OCI-LY1 (cell line): ENCODE measurements around the gene TSNAXIP1.

Experiments
- H2AFZ ChIP-seq: fragments of 200-600 bp; sonication (generic), shearing (Covaris generic); 2 replicates; pipeline ENCODE4 v1.6.0; 2014; ENCODE audit warnings: antibody characterized with exemption, mild to moderate bottlenecking, low read length
- H3F3A ChIP-seq: fragments of 200-600 bp; sonication (generic), shearing (Covaris generic); 2 replicates; pipeline ENCODE4 v1.6.0; 2014; ENCODE audit warnings: mild to moderate bottlenecking, antibody characterized with exemption, low read length, moderate library complexity; ENCODE audit not compliant: insufficient read depth
- H3K27ac ChIP-seq: fragments of 200-600 bp; sonication (generic); 2 replicates; pipeline ENCODE4 v1.5.1; 2014; ENCODE audit warnings: low read length, mixed run types, mild to moderate bottlenecking, low read depth; ENCODE audit not compliant: poor library complexity, severe bottlenecking
- H3K27me3 ChIP-seq: fragments of 200-600 bp; sonication (generic); 2 replicates; pipeline ENCODE4 v1.6.0; 2014; ENCODE audit warnings: antibody characterized with exemption, mild to moderate bottlenecking, low read length, moderate library complexity; ENCODE audit not compliant: insufficient read depth
- H3K36me3 ChIP-seq: fragments of 200-600 bp; sonication (generic); 2 replicates; pipeline ENCODE4 v1.6.1; 2014; ENCODE audit warnings: mild to moderate bottlenecking, antibody characterized with exemption, low read length, moderate library complexity, mixed read lengths; ENCODE audit not compliant: insufficient read depth
- H3K4me1 ChIP-seq: fragments of 200-600 bp; sonication (generic); 2 replicates; pipeline ENCODE4 v1.5.1; 2014; ENCODE audit warnings: mild to moderate bottlenecking, low read length, moderate library complexity; ENCODE audit not compliant: insufficient read depth, severe bottlenecking
- H3K4me2 ChIP-seq: fragments of 200-600 bp; sonication (generic), shearing (Covaris generic); 2 replicates; pipeline ENCODE4 v1.6.1; 2014; ENCODE audit warnings: low read length
- H3K4me3 ChIP-seq: fragments of 200-600 bp; sonication (generic); 2 replicates; pipeline ENCODE4 v1.5.1; 2014; ENCODE audit warnings: low read length, low read depth, mild to moderate bottlenecking, mixed read lengths; ENCODE audit not compliant: poor library complexity, severe bottlenecking
- H3K79me2 ChIP-seq: fragments of 200-600 bp; shearing (Covaris generic); 2 replicates; pipeline ENCODE4 v1.6.1; 2016; ENCODE audit warnings: mixed run types, low read length, mixed read lengths; ENCODE audit not compliant: insufficient read depth
- H3K9ac ChIP-seq: fragments of 200-600 bp; sonication (generic), shearing (Covaris generic); 2 replicates; pipeline ENCODE4 v1.6.1; 2014; ENCODE audit warnings: mild to moderate bottlenecking, low read length, mixed read lengths
- H3K9me2 ChIP-seq: fragments of 200-600 bp; sonication (generic), shearing (Covaris generic); 2 replicates; pipeline ENCODE4 v1.6.1; 2014; ENCODE audit warnings: low read depth, mild to moderate bottlenecking, low read length, mixed read lengths
- H3K9me3 ChIP-seq: fragments of 200-600 bp; shearing (Covaris generic); 2 replicates; pipeline ENCODE4 v1.6.1; 2014; ENCODE audit warnings: low read length, mixed read lengths
- H4K20me1 ChIP-seq: fragments of 200-600 bp; sonication (generic), shearing (Covaris generic); 2 replicates; pipeline ENCODE4 v1.6.0; 2016; ENCODE audit warnings: mild to moderate bottlenecking, low read length; ENCODE audit not compliant: insufficient read depth
- CTCF ChIP-seq: fragments of 200-600 bp; sonication (generic), shearing (Covaris generic); IDR thresholded peaks from 2 replicates; pipeline ENCODE4 v1.5.1; 2017; ENCODE audit warnings: mild to moderate bottlenecking, antibody characterized with exemption, low read length, moderate library complexity, mixed read lengths
- EZH2 ChIP-seq: fragments of 200-600 bp; sonication (generic), shearing (Covaris generic); IDR thresholded peaks from 2 replicates; pipeline ENCODE4 v1.8.0; 2017; ENCODE audit warnings: borderline replicate concordance, mixed run types, mild to moderate bottlenecking, antibody characterized with exemption, low read length, moderate library complexity, mixed read lengths

TSNAXIP1 gene

DNA sequence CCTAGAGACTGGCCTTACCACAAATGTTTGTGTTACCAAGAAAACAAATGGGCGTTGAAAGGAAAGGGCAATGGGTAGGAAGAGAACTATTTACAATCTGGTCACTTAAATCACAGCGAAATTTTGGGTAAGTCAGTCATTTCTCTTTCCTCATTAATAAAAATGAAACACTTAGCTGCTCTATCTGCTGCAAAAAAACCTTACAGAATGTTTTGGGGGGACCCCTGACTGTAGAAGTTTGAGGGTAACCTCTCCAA, 39.3 kb downstream of the TSNAXIP1 start:
- peaks cover 49% of the 10 kb centered on the region for H3K4me1 ChIP-seq
- H3K27ac ChIP-seq = peak overlapping the region; percentile 87
- H3K79me2 ChIP-seq = peaks cover 27% of the 10 kb centered on the region
- H2AFZ ChIP-seq = no peak overlapping the region
- TF ChIP-seq CTCF (no peak), EZH2 (no peak)
- H4K20me1 ChIP-seq = no peaks in the 10 kb centered on the region
- peaks cover 6% of the 10 kb centered on the region for H3K36me3 ChIP-seq
- no peaks in the 10 kb centered on the region for H3K27me3 ChIP-seq
- H3K4me3 ChIP-seq = peak overlapping the region; percentile 95
- peak overlapping the region; percentile 85 for H3K9ac ChIP-seq
- H3K9me2 ChIP-seq = no peaks in the 10 kb centered on the region
- H3F3A ChIP-seq = no peaks in the 10 kb centered on the region
- H3K4me2 ChIP-seq = peak overlapping the region; percentile 92
- H3K9me3 ChIP-seq = no peaks in the 10 kb centered on the region

- Histone ChIP-seq H3K79me2 (peaks cover 27% of the 10 kb centered on the region), H3K9ac (peak within 1 kb of the TSS; percentile 85), H3K27me3 (no peaks in the 10 kb centered on the region), H3K27ac (peak within 1 kb of the TSS; percentile 87), H3K36me3 (peaks cover 6% of the 10 kb centered on the region), H3F3A (no peaks in the 10 kb centered on the region), H3K4me3 (peak within 1 kb of the TSS; percentile 95), H3K9me3 (no peaks in the 10 kb centered on the region), H3K9me2 (no peaks in the 10 kb centered on the region), H3K4me1 (peaks cover 46% of the 10 kb centered on the region), H4K20me1 (no peaks in the 10 kb centered on the region), H2AFZ (no peak within 1 kb of the TSS), H3K4me2 (peak within 1 kb of the TSS; percentile 92)
- TF ChIP-seq CTCF (no peak), EZH2 (no peak)
These were observed 39.8 kb downstream of the TSNAXIP1 start, which contains the start of gene NUTF2 for GRCh38 chr16:67846320-67847063. Gene NUTF2 (plus strand): TSS chr16:67846933. CDS start chr16:67865131, 18,198 bp downstream.

DNA sequence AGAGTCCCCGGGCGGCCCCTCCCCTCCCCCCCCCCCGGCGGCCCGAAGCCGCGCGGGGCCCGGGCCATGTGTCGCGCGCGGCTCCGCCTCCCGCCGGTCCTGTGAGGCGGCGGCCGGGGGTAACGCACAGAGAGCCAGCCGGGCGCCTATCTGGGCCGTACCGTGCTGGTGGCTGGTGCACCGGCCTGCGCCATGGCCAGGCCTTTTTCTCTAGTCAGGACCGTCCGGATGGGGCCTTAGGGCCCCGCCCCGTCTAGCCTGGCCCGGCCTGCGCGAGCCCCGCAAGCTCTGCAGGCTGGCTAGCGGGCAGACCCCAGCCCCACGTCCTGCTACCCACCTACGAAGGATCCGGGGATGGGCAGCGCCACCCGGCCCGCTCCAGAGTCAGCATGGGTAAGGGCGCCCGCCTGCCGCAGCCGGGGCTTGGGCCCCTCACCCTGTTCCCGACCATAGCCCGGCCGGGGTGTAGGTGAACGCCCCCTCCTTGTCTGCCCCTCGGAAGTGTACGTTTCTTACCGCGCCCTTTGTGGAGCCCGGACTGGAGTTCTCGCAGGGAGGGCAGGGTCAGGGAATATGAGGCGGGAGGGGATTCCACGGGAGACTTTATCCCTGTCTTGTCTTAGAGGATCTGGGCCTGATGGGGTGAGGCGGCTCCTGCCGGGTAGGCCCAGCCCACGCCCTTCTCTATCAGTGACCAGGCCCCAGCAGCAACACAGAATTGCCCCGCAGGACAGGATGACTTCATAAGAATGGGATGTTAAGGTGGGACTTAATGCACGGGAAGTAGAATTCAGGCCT, 40.6 kb downstream of the TSNAXIP1 start, which contains the start of gene CENPT:
TSS of gene CENPT (minus strand) at position 630 of the 798 bp plus-strand sequence. CDS start 13,834 bp downstream, outside the sequence.
- peak within 1 kb of the TSS; percentile 92 for H3K4me2 ChIP-seq
- H3K4me3 ChIP-seq = peak within 1 kb of the TSS; percentile 95
- no peaks in the 10 kb centered on the region for H3K9me2 ChIP-seq
- peaks cover 6% of the 10 kb centered on the region for H3K36me3 ChIP-seq
- H4K20me1 ChIP-seq = no peaks in the 10 kb centered on the region
- H3F3A ChIP-seq = no peaks in the 10 kb centered on the region
- peak within 1 kb of the TSS; percentile 87 for H3K27ac ChIP-seq
- H3K79me2 ChIP-seq = peaks cover 34% of the 10 kb centered on the region
- peaks cover 44% of the 10 kb centered on the region for H3K4me1 ChIP-seq
- TF ChIP-seq EZH2 (no peak), CTCF (no peak)
- H3K9ac ChIP-seq = peak within 1 kb of the TSS; percentile 85
- no peaks in the 10 kb centered on the region for H3K27me3 ChIP-seq
- H3K9me3 ChIP-seq = no peaks in the 10 kb centered on the region
- no peak within 1 kb of the TSS for H2AFZ ChIP-seq
